Measurements from ENCODE around the gene PTPRR.

GRCh38 chr12:70763666-70764065 is 156.9 kb downstream of the PTPRR start:
- TF ChIP-seq CTCF (IDR thresholded peaks at IDR 0.05; ENCODE audit: low read depth, low read length, poor library complexity, severe bottlenecking) (no peak), EZH2phosphoT487 (IDR thresholded peaks at IDR 0.05; ENCODE audit: borderline replicate concordance, low read length) (no peak)

All from DOHH2 (cell line).